Spleen (tissue), 11 donors: ENCODE results near the gene TRAF4. TPM values are rescaled to one million over a fixed set of nuclear protein-coding genes. Genes with fewer than 3 reads are reported as not detected.

Experiments used
- DNase-seq: peaks from one replicate; pipeline ENCODE4 v3.0.0-alpha.2; 2020
- H3K27ac ChIP-seq, 8 donors: fragments of 200-600 bp; sonication (generic) in 7 of 8; 1 replicate in 4 of 8; 2 replicates in 4 of 8; pipeline versions ENCODE4 v1.5.0 to v1.8.0; 2016 to 2021; ENCODE audit warnings: inconsistent platforms in 4 of 8, mild to moderate bottlenecking in 4 of 8, moderate library complexity in 1 of 8
- H3K27me3 ChIP-seq, 7 donors: fragments of 200-600 bp; sonication (generic) in 6 of 7; replicated peaks in 1 of 7; 1 replicate in 4 of 7; 2 replicates in 3 of 7; pipeline versions ENCODE4 v1.5.0 to v1.8.0; 2016 to 2021; ENCODE audit warnings: inconsistent platforms in 3 of 7, mild to moderate bottlenecking in 1 of 7
- H3K36me3 ChIP-seq, 6 donors: fragments of 200-600 bp; sonication (generic) in 5 of 6; 1 replicate in 4 of 6; 2 replicates in 2 of 6; pipeline versions ENCODE4 v1.5.0 to v1.8.0; 2016 to 2021; ENCODE audit warnings: inconsistent platforms in 2 of 6
- H3K4me1 ChIP-seq, 6 donors: fragments of 200-600 bp; sonication (generic) in 5 of 6; 1 replicate in 3 of 6; 2 replicates in 3 of 6; pipeline versions ENCODE4 v1.5.0 to v1.8.0; 2016 to 2021; ENCODE audit warnings: inconsistent platforms in 3 of 6
- H3K4me3 ChIP-seq, 8 donors: fragments of 200-600 bp; sonication (generic) in 7 of 8; 1 replicate in 4 of 8; 2 replicates in 4 of 8; pipeline versions ENCODE4 v1.5.0 to v1.8.0; 2016 to 2021; ENCODE audit warnings: inconsistent platforms in 4 of 8, mild to moderate bottlenecking in 4 of 8, moderate library complexity in 2 of 8
- H3K9me3 ChIP-seq, 8 donors: fragments of 200-600 bp; sonication (generic) in 7 of 8; 1 replicate in 4 of 8; 2 replicates in 4 of 8; pipeline versions ENCODE4 v1.5.0 to v1.8.0; 2016 to 2021; ENCODE audit warnings: inconsistent platforms in 4 of 8
- CTCF ChIP-seq, 11 experiments: fragments of 200-600 bp in 7 of 11; fragments of 450-650 bp in 4 of 11; sonication (generic) in 4 of 11; IDR thresholded peaks in 8 of 11; conservative IDR thresholded peaks in 3 of 11; 1 replicate in 7 of 11; 2 replicates in 4 of 11; pipeline versions ENCODE4 v1.4.0 to v1.8.0; 2016 to 2021; ENCODE audit warnings: antibody characterized with exemption in 11 of 11, inconsistent platforms in 4 of 11, mild to moderate bottlenecking in 1 of 11
- POLR2A ChIP-seq, 3 donors: fragments of 450-650 bp; IDR thresholded peaks; one replicate each; pipeline ENCODE4 v1.5.1; 2017; ENCODE audit warnings: antibody characterized with exemption in 3 of 3, mild to moderate bottlenecking in 1 of 3
- POLR2AphosphoS5 ChIP-seq, 3 donors: sonication (generic); formaldehyde crosslinking; IDR thresholded peaks; one replicate each; pipeline ENCODE4 v1.5.1; 2017; ENCODE audit warnings: antibody characterized with exemption in 3 of 3
- WGBS, 5 donors: extraction: QIAGEN DNeasy Blood & Tissue Kit in 3 of 5; methylation state at CpG; one replicate each; pipeline versions ENCODE4 v1.1.5 to v1.1.7; 2013 to 2018; 5-methylcytosine and 5-hydroxymethylcytosine counted together
- intact Hi-C: fragments of 100-400 bp; cut with DNase I; formaldehyde crosslinking; loops from one replicate; pipeline ENCODE4 v1.15.0; 2023; ENCODE audit warnings: low total_unique reads
- polyA plus RNA-seq, 3 donors: library from polyadenylated mRNA; stranded (reverse); fragments of 200-250 nt; gene quantifications; one replicate each; pipeline ENCODE4 v1.2.1, GENCODE V29; 2013
- total RNA-seq, 7 donors: library from RNA; depleted of rRNA in 3 of 7; stranded (reverse); fragments of >200 nt in 3 of 7; fragmentation: NEBNext Ultra II Directional in 4 of 7; extraction: Animal tissue kit (Norgen Biotek cat#: 25700) in 4 of 7; gene quantifications; one replicate each; pipeline versions ENCODE4 v1.1.0 to v1.2.1, GENCODE V29; 2016 to 2021
- donor health status: healthy with polysubstance abuse.
- donor health status: DM: no; HTN: no; CAD: no; lungs with moderate emphysema.
- donor health status: DM: no; HTN: no; CAD: no.
- donor health status: Bipolar disorder and iron deficiency.
- donor health status: healthy.
- donor health status: DM: no; HTN: no; CAD: no.
- donor health status: DM: yes; HTN: yes; CAD: no.

TRAF4 gene
- total and polyA plus RNA-seq, 10 donors, result 19.8 to 75.5 (median 34.2) TPM

DNA sequence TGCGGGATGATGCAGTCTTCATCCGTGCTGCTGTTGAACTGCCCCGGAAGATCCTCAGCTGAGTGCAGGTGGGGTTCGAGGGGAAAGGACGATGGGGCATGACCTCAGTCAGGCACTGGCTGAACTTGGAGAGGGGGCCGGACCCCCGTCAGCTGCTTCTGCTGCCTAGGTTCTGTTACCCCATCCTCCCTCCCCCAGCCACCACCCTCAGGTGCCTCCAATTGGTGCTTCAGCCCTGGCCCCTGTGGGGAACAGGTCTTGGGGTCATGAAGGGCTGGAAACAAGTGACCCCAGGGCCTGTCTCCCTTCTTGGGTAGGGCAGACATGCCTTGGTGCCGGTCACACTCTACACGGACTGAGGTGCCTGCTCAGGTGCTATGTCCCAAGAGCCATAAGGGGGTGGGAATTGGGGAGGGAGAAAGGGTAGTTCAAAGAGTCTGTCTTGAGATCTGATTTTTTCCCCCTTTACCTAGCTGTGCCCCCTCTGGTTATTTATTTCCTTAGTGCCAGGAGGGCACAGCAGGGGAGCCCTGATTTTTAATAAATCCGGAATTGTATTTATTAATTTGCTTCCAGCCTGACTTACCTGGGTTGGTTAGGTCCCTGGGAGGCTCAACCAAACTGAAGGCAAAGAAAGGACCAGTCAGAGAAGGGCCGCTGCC is 5.8 kb downstream of the TRAF4 start:
- intact Hi-C loops, result loop anchor here (2.0 kb wide), 1 partner anchor 23 kb away; the partner anchor contains the start of gene TLCD1
- Histone ChIP-seq H3K36me3 (peaks cover 0 to 49% (median 25%) of the 10 kb centered on the region in 6 donors), H3K4me3 (no peak overlapping the region), H3K27me3 (peaks cover 0 to 11% (median 0%) of the 10 kb centered on the region in 7 donors), H3K27ac (peak overlapping the region in 5 of 8 donors; percentile 33 to 96 (median 94)), H3K9me3 (no peaks in the 10 kb centered on the region), H3K4me1 (peaks cover 31 to 67% (median 50%) of the 10 kb centered on the region in 6 donors)
- peak; percentile 79 for DNase-seq
- 52 to 72% (median 61%) methylated on average over 11 of the region's 11 CpGs for WGBS, 5 donors
- TF ChIP-seq POLR2AphosphoS5 (IDR thresholded peaks at IDR 0.05) (peak in 1 of 3 donors; percentile 2), POLR2A (IDR thresholded peaks at IDR 0.05) (no peak), CTCF (IDR thresholded peaks at IDR 0.05 in 8 of 11, conservative IDR thresholded peaks at IDR 0.05 in 3 of 11) (no peak)

GRCh38 chr17:28750178-28751047 is 6.6 kb downstream of the TRAF4 start:
- 43 to 66% (median 47%) methylated on average over 14 to 20 of the region's 20 CpGs for WGBS, 5 donors
- Histone ChIP-seq H3K27ac (peak overlapping the region in 5 of 8 donors; percentile 33 to 96 (median 94)), H3K4me3 (no peak overlapping the region), H3K9me3 (no peaks in the 10 kb centered on the region), H3K4me1 (peaks cover 31 to 60% (median 42%) of the 10 kb centered on the region in 6 donors), H3K27me3 (peaks cover 0 to 3% (median 0%) of the 10 kb centered on the region in 7 donors), H3K36me3 (peaks cover 0 to 49% (median 25%) of the 10 kb centered on the region in 6 donors)
- intact Hi-C loops, result loop anchor here (2.0 kb wide), 1 partner anchor 24 kb away; the partner anchor contains the start of gene TLCD1
- TF ChIP-seq POLR2A (IDR thresholded peaks at IDR 0.05), result no peak
- TF ChIP-seq CTCF (IDR thresholded peaks at IDR 0.05 in 8 of 11, conservative IDR thresholded peaks at IDR 0.05 in 3 of 11), result peak; percentile 98 to 100 (median 99)
- peak; percentile 73 to 89 (median 83) for TF ChIP-seq POLR2AphosphoS5 (IDR thresholded peaks at IDR 0.05)
- peak; percentile 96 for DNase-seq

DNA sequence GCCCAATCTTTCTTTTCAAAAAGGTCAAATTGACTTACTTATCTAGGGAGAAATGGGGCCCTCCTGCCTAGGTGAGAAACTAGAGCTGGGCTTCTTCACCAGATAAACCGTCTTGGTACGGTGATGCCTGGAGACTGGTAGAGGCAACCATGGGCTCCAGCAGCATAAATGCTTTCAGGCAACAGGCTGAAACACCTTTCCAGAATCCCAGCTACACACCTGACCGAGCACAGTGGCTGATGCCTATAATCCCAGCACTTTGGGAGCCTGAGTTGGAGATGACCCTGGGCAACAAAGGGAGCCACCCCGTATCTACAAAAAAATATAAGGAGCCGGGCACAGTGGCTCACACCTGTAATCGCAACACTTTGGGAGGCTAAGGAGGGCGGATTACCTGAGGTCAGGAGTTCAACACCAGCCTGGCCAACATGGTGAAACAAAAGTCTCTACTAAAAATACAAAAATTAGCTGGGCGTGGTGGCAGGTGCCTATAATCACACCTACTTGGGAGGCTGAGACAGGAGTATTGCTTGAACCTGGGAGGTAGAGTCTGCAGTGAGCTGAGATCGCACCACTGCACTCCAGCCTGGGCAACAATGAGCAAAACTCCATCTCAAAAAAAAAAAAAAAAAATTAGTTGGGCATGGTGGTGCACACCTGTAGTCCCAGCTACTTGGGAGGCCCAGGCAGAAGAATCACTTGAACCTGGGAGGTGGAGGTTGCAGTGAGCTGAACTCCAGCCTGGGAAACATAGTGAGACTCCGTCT is 8.0 kb downstream of the TRAF4 start:
- Histone ChIP-seq H3K36me3 (peaks cover 0 to 57% (median 25%) of the 10 kb centered on the region in 6 donors), H3K27me3 (no peaks in the 10 kb centered on the region), H3K27ac (no peak overlapping the region), H3K4me1 (peaks cover 18 to 46% (median 29%) of the 10 kb centered on the region in 6 donors), H3K9me3 (no peaks in the 10 kb centered on the region), H3K4me3 (no peak overlapping the region)
- no peak for TF ChIP-seq CTCF (IDR thresholded peaks at IDR 0.05 in 8 of 11, conservative IDR thresholded peaks at IDR 0.05 in 3 of 11)
- no peak for TF ChIP-seq POLR2AphosphoS5 (IDR thresholded peaks at IDR 0.05)
- TF ChIP-seq POLR2A (IDR thresholded peaks at IDR 0.05), result no peak
- peak; percentile 28 for DNase-seq
- intact Hi-C loops, result loop anchor here (2.0 kb wide), 1 partner anchor 25 kb away; the partner anchor contains the start of gene TLCD1
- WGBS, 5 donors, result 92 to 96% (median 96%) methylated on average over 8 to 10 of the region's 10 CpGs
